Rectal smooth muscle tissue (tissue), 1 donor: ENCODE results near the gene FAM89B.

Experiments used
- H3K27ac ChIP-seq: one replicate; pipeline ENCODE4 v1.7.0; 2013; ENCODE audit warnings: low read depth, low read length, inconsistent platforms
- H3K27me3 ChIP-seq: one replicate; pipeline ENCODE4 v1.7.0; 2013; ENCODE audit warnings: low read length; ENCODE audit not compliant: control insufficient read depth, insufficient read depth
- H3K36me3 ChIP-seq: one replicate; pipeline ENCODE4 v1.7.0; 2013; ENCODE audit warnings: low read length; ENCODE audit not compliant: control insufficient read depth, insufficient read depth
- H3K4me1 ChIP-seq: one replicate; pipeline ENCODE4 v1.7.0; 2013; ENCODE audit warnings: low read length; ENCODE audit not compliant: control insufficient read depth, insufficient read depth
- H3K4me3 ChIP-seq: one replicate; pipeline ENCODE4 v1.7.0; 2013; ENCODE audit warnings: low read length
- H3K9ac ChIP-seq: one replicate; pipeline ENCODE4 v1.7.0; 2013; ENCODE audit warnings: low read length

Gene FAM89B

DNA sequence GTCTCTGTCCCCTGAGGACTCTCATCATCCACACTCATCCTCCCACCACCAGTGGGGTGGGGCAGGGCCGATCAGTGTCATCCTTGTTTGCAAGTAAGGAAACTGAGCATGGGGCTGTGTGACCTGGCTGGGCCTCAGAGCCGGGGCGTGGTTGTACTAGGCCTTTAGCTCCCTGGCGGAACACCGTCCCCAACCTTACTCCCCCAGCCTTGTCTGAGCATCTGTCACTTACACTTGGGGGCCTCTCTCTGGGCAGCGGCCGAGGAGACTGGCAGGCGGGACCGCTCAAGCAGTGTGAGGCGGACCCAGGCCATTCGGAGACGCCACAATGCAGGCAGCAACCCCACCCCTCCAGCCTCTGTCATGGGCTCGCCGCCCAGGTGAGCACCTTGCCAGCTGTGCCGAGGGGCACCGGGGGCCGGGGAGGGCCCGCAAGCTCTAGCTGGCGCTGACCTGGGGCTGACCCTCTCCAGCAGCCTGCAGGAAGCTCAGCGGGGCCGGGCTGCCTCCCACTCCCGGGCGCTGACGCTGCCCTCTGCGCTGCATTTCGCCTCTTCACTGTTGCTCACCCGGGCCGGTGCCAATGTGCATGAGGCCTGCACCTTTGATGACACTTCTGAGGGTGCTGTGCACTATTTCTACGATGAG is 47.1 kb downstream of the FAM89B start:
- H3K9ac ChIP-seq: no peak overlapping the region
- peaks cover 42% of the 10 kb centered on the region for H3K36me3 ChIP-seq
- H3K27me3 ChIP-seq: no peaks in the 10 kb centered on the region

DNA sequence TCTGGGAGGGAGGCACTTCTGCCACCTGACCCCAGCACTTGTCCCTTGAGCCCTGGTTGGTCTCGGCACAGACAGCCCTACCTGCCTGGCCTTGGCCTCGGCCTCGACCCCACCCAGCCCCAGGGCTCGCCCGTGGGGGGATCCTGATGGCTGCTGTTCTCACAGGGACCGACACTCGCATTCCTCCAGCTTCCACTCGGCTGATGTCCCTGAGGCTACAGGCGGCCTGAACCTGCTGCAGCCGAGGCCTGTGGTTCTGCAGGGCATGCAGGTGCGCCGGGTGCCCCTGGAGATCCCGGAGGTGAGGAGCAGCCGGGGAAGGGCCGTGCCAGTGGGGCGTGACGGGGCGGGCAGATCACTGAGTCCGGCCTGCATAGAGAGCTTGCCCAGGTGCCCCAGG is 48.3 kb downstream of the FAM89B start:
- Histone ChIP-seq H3K4me1 (peaks cover 9% of the 10 kb centered on the region), H3K9ac (no peak overlapping the region), H3K27me3 (no peaks in the 10 kb centered on the region), H3K4me3 (no peak overlapping the region), H3K27ac (no peak overlapping the region), H3K36me3 (peaks cover 51% of the 10 kb centered on the region)

More for the DNA sequence above, 47.1 kb downstream of the FAM89B start:
- Histone ChIP-seq H3K4me1 (peaks cover 9% of the 10 kb centered on the region), H3K27ac (no peak overlapping the region), H3K4me3 (no peak overlapping the region)

DNA sequence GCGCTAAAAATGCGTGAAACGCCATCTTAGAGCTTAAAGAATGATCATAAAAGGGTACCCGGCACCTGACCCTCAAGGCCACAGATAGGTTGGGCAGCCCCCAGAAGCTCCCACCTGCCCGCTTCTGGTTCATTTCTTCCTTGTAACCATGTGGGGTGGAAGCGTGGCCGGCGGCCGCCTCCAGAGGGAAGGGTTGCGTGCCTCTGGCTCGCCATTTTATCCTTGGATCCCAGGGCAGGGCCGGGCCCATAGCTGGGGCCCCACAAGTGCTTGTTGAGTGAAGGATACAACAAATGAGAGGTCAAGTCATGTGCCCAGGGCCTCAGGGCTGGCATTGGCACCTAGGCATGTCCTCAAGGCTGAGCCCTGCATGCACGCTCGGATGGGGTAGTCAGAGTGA is 49.1 kb downstream of the FAM89B start:
- no peak overlapping the region for H3K4me3 ChIP-seq
- H3K36me3 ChIP-seq: peaks cover 53% of the 10 kb centered on the region
- H3K4me1 ChIP-seq: peaks cover 7% of the 10 kb centered on the region
- no peak overlapping the region for H3K27ac ChIP-seq
- H3K9ac ChIP-seq: no peak overlapping the region
- no peaks in the 10 kb centered on the region for H3K27me3 ChIP-seq

DNA sequence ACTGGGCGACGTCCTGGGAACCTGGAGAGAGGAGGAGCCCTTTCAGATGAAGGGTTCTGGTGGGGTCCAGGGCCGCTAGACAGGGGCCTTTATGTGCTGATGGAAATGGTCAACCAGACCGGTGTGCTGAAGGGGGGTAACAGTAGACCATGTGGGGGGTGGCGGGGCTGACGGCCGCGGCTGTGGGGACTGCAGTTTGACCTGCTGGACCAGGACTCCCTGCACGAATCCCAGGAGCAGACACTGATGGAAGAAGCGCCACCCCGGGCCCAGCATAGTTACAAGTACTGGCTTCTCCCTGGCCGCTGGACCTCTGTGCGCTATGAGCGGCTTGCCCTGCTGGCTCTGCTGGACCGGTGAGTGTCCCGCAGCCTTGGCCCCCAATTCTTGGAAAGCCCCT is 49.7 kb downstream of the FAM89B start:
- Histone ChIP-seq H3K27me3 (no peaks in the 10 kb centered on the region), H3K9ac (no peak overlapping the region), H3K4me1 (peaks cover 1% of the 10 kb centered on the region), H3K36me3 (peaks cover 59% of the 10 kb centered on the region), H3K27ac (no peak overlapping the region), H3K4me3 (no peak overlapping the region)

DNA sequence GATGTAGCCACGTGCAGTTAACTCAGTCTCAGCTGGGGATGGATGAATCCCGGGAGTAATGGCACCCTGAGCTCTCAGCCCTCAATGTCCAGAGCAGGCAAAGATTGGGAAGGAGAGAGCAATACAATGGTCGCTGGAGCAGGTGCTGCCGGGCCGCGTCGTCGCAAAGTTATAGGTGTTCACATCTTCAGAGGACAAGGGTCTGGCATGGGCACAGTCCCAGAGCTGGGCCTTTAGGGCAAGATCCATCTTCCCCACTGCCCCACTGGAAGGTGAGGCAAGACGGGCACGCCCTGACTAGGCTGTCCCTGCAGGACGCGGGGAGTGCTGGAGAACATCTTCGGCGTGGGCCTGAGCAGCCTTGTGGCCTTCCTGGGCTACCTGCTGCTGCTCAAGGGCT is 50.8 kb downstream of the FAM89B start:
- Histone ChIP-seq H3K27me3 (no peaks in the 10 kb centered on the region), H3K4me1 (no peaks in the 10 kb centered on the region), H3K4me3 (no peak overlapping the region), H3K36me3 (peaks cover 61% of the 10 kb centered on the region), H3K27ac (no peak overlapping the region), H3K9ac (no peak overlapping the region)
